Epithelial cell of esophagus (primary cell): ENCODE results near the gene KCNJ15.

Experiments
- DNase-seq: peaks from one replicate; pipeline ENCODE4 v3.0.0; 2010; ENCODE audit warnings: low read depth
- H3K4me3 ChIP-seq: 2 replicates; pipeline ENCODE4 v1.5.1; 2011; ENCODE audit warnings: mild to moderate bottlenecking, low read length, control low read depth
- CTCF ChIP-seq: IDR thresholded peaks from 2 replicates; pipeline ENCODE4 v1.5.1; 2011; ENCODE audit warnings: low read depth, mild to moderate bottlenecking, low read length, control low read depth, inconsistent platforms; ENCODE audit not compliant: insufficient read depth; ENCODE audit errors: missing control alignments

KCNJ15 gene

GRCh38 chr21:38280454-38280853 is 23.7 kb downstream of the KCNJ15 start:
- DNase-seq: no peak
- no peak for TF ChIP-seq CTCF
- H3K4me3 ChIP-seq: no peak overlapping the region

GRCh38 chr21:38280867-38281266 is 24.1 kb downstream of the KCNJ15 start:
- DNase-seq: no peak
- no peak overlapping the region for H3K4me3 ChIP-seq
- no peak for TF ChIP-seq CTCF

GRCh38 chr21:38282921-38283320 is 26.1 kb downstream of the KCNJ15 start:
- H3K4me3 ChIP-seq: no peak overlapping the region
- TF ChIP-seq CTCF: no peak
- peak; percentile 55 for DNase-seq

- no peak overlapping the region for H3K4me3 ChIP-seq
- TF ChIP-seq CTCF: no peak
- no peak for DNase-seq
These were observed 27.4 kb downstream of the KCNJ15 start for GRCh38 chr21:38284216-38284615.

- no peak for TF ChIP-seq CTCF
- no peak overlapping the region for H3K4me3 ChIP-seq
- DNase-seq: no peak
These were observed 30.1 kb downstream of the KCNJ15 start for GRCh38 chr21:38286739-38287471.

- DNase-seq: no peak
- TF ChIP-seq CTCF: no peak
- no peak overlapping the region for H3K4me3 ChIP-seq
These were observed 30.7 kb downstream of the KCNJ15 start for GRCh38 chr21:38287476-38287875.
